Measurements from ENCODE around the gene ZFYVE28. TPM values are rescaled to one million over a fixed set of nuclear protein-coding genes. Genes with fewer than 3 reads are reported as not detected.

The ZFYVE28 gene
- total and polyA plus RNA-seq, 9 donors: 1.3 to 12.1 (median 8.6) TPM

- DNase-seq: no peak
- no peaks in the 10 kb centered on the region for H3K27me3 ChIP-seq
- H3K36me3 ChIP-seq: no peaks in the 10 kb centered on the region
- TF ChIP-seq EP300 (IDR thresholded peaks at IDR 0.05) (no peak), POLR2A (IDR thresholded peaks at IDR 0.05) (no peak)
- TF ChIP-seq, protein P1, sequence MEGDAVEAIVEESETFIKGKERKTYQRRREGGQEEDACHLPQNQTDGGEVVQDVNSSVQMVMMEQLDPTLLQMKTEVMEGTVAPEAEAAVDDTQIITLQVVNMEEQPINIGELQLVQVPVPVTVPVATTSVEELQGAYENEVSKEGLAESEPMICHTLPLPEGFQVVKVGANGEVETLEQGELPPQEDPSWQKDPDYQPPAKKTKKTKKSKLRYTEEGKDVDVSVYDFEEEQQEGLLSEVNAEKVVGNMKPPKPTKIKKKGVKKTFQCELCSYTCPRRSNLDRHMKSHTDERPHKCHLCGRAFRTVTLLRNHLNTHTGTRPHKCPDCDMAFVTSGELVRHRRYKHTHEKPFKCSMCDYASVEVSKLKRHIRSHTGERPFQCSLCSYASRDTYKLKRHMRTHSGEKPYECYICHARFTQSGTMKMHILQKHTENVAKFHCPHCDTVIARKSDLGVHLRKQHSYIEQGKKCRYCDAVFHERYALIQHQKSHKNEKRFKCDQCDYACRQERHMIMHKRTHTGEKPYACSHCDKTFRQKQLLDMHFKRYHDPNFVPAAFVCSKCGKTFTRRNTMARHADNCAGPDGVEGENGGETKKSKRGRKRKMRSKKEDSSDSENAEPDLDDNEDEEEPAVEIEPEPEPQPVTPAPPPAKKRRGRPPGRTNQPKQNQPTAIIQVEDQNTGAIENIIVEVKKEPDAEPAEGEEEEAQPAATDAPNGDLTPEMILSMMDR (IDR thresholded peaks at IDR 0.05): no peak
- H3K9me3 ChIP-seq: no peaks in the 10 kb centered on the region
- no peak overlapping the region for H3K27ac ChIP-seq
- H3K4me3 ChIP-seq: no peak overlapping the region
- 38 to 48% (median 42%) methylated on average over 6 of the region's 6 CpGs for WGBS, 3 donors
- intact Hi-C loops (cut with DNase I): no loop called here
- no peaks in the 10 kb centered on the region for H3K4me1 ChIP-seq (ENCODE audit: insufficient read depth)
Observed at GRCh38 chr4:2292646-2293108, 125.8 kb downstream of the ZFYVE28 start.

GRCh38 chr4:2291705-2292645 lies 126.5 kb downstream of the ZFYVE28 start:
- Histone ChIP-seq H3K27me3 (no peaks in the 10 kb centered on the region), H3K4me1 (ENCODE audit: insufficient read depth) (no peaks in the 10 kb centered on the region), H3K27ac (no peak overlapping the region), H3K36me3 (no peaks in the 10 kb centered on the region), H3K9me3 (no peaks in the 10 kb centered on the region), H3K4me3 (no peak overlapping the region)
- intact Hi-C loops (cut with DNase I): no loop called here
- whole genome bisulfite sequencing, 3 donors: 71 to 80% (median 78%) methylated on average over 15 to 20 of the region's 20 CpGs
- peak in 1 of 5 donors; percentile 25 for DNase-seq
- TF ChIP-seq EP300 (IDR thresholded peaks at IDR 0.05) (no peak), POLR2A (IDR thresholded peaks at IDR 0.05) (no peak)

DNA sequence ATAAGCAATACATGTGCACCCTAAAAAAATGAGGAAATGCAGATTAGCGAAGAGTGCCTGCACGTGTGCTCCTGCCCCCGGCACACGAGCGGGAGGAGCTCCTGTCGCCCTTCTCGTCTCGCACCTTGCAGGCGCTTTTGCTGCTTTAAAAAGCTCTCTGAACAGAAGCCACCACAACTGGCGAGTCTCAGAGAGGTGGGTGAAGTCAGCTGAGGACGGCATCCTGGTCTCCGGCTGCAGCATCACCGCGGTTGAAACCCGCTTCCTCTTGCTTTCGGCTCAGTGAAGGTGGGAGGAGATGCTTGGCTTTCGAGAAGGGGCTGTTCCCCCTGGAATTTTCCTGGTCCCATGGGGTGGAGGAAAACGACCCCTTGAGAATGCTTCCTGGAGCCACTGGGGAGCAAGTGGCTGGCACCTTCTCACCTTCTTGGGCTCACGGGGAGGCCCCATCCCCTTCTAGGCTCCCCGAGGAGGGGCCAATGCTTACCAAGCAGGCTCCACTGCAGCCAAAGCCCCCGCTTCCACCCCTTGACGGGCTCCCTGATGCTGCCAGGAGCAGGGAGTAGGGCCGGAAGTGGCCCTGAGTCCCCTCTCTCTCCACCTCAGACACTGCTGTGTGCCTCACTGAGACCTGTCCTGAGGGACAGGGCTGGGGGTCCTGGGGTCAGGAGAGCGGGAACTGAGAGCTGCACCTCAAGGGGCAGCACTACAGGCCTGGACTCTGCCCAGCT lies 127.3 kb downstream of the ZFYVE28 start:
- Histone ChIP-seq H3K9me3 (no peaks in the 10 kb centered on the region), H3K4me3 (no peak overlapping the region), H3K36me3 (no peaks in the 10 kb centered on the region), H3K4me1 (ENCODE audit: insufficient read depth) (no peaks in the 10 kb centered on the region), H3K27ac (no peak overlapping the region), H3K27me3 (no peaks in the 10 kb centered on the region)
- 82 to 91% (median 88%) methylated on average over 23 to 24 of the region's 24 CpGs for WGBS, 3 donors
- intact Hi-C loops (cut with DNase I): no loop called here
- TF ChIP-seq POLR2A (IDR thresholded peaks at IDR 0.05) (no peak), EP300 (IDR thresholded peaks at IDR 0.05) (no peak)
- TF ChIP-seq, protein P1 (IDR thresholded peaks at IDR 0.05): no peak
- DNase-seq: peak in 1 of 5 donors; percentile 33

- intact Hi-C loops (cut with DNase I): no loop called here
- DNase-seq: peak in 1 of 5 donors; percentile 16
- H3K27ac ChIP-seq: no peak overlapping the region
- no peak overlapping the region for H3K4me3 ChIP-seq
- no peaks in the 10 kb centered on the region for H3K9me3 ChIP-seq
- no peaks in the 10 kb centered on the region for H3K36me3 ChIP-seq
- no peak for TF ChIP-seq POLR2A (IDR thresholded peaks at IDR 0.05)
- no peak for TF ChIP-seq EP300 (IDR thresholded peaks at IDR 0.05)
- TF ChIP-seq, protein P1 (IDR thresholded peaks at IDR 0.05): no peak
- no peaks in the 10 kb centered on the region for H3K4me1 ChIP-seq (ENCODE audit: insufficient read depth)
- no peaks in the 10 kb centered on the region for H3K27me3 ChIP-seq
- WGBS, 3 donors: 92 to 96% (median 93%) methylated on average over 9 of the region's 9 CpGs
Observed at GRCh38 chr4:2290488-2290887, 128.0 kb downstream of the ZFYVE28 start.

Measured in ovary (tissue), 9 donors.